Activated CD4-positive, alpha-beta T cell treated with anti-CD3 and anti-CD28 coated beads, Interleukin-2, amount 50 U/mL, for 4 hours (primary cell): ENCODE results near the gene CPT2.
"Not testable (repeated sequence)": the region's sequence is repeated elsewhere in the genome, so short reads cannot be mapped to it uniquely, and the experiment has no call there.

Source experiments
- DNase-seq, 2 experiments: peaks; one replicate each; pipeline ENCODE4 v3.0.0-alpha.2; 2020

Gene CPT2

DNA sequence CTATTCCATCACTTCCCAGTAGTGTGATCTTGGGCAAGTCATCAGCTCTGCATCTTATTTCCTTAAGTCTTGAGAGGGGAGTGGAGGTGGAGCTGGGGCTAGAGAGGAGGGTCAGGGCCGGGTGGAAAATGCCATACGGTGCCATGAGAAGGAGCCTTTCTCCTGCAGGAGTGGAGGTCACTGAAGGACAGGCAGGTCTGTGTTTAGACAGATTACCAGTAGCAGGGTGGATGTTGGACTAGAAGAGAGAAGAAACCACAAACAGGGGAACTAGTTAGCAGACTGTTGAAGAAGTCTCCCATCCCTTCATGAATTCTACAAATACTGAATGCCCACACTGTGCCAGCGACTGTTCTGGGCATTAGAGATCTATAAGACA is 13.9 kb upstream of the CPT2 start:
- no peak for DNase-seq

DNA sequence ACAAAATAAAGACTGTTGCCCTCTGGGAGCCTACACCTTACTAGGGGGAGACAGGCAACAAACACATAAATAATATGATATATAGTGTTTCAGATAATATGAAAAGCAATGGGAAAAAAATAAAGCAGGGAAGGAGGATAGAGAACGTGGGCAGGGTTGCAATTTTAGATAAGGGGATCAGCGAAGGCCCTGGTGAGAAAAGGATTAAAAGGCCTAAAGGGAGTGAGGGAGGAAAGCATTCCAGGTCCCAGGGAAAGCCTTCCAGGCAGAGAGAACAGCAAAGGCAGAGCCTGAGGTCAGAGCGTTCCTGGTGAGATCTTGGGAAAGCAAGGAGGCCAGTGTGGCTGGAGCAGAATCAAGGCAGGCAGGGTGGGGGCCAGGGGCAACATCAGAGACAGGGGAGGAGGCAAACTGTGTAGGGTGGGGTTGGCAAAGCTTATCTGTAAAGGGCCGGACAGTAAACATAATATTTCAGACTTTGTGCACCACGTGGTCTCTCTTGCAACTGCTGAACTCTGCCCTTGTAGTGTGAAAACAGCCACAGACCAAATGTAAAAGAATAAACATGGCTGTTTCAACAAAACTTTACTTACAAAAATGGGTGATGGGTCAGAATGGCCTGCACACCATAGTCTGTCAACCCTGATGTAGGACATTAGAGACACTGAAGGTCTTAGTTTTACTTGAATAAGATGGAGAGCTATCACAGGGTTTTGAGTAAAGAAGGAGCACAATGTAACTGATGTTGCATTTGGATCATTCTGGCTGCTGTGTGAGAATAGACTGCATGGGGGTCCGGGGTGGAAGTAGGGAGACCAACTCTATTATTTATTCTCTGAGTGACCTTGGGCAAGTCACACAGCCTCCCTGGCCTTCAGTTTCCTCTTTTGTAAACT is 13.3 kb upstream of the CPT2 start:
- DNase-seq, result no peak

DNA sequence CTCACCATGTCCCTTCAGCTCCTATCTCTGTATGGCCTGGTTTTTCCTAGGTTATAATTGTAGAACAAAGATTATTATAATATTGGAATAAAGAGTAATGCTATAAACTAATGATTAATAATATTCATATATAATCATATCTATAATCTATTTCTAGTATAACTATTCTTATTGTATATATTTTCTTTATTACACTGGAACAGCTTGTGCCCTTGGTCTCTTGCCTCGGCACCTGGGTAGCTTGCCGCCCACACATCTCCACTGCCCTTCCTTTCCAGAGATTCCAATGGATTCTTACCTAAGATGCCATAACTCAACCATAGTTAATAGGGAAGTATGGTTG is 10.7 kb upstream of the CPT2 start:
- not testable (repeated sequence) for DNase-seq

DNA sequence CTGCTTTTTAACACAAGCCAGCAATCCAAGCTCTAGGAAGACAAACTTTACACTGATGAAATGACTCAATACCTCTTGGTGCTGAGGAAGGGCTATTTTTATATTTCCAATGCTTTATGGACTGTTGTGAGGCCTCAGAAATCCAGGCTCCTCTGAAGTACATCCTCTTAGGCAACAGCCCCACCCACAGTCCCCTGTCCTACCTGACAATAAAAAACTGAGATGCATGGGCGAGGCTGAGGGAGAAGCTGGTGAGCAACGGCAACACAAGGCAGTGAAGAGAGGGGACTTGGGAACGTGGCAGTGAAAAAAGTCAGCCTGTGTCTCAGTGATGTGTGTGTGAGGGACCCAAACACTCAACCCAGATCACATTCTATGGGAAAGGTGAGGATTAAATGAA is 10.1 kb upstream of the CPT2 start:
- no peak for DNase-seq

DNA sequence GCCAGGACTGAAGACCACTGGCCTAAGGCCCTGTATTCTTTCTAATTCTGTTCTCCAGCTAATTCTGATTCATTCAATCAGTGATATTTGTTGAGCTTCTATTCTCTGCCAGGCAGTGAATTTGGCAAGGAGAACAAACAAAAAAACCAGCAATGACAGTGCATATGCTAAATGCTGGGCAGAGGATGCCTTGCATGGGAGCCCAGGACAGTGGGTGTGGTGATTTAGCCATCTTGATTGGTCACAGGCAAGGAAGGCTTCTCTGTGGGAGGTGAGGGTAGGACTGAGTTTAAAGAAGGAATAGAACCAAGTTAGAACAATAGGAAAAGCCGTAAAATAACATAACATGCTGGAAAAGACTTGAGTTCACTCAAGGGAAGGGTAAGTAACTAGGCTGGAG is 9.2 kb upstream of the CPT2 start:
- DNase-seq, result no peak

DNA sequence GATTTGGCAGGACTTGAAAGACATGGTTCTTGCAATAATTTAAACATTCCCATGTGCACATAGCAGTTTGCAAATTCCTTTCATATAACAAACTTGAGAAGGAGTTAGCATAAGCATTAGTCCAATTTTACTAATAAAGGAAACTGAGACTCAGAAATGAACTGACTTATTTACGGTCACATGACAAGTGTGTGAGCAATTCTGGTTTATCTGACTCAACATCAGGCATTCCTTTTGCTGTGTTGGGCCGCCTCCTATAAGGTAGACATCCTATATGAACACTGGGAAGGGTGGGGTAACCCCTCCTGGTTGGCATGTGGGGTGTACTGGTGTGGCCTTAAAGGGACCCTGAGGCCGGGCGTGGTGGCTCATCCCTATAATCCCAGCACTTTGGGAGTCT is 8.5 kb upstream of the CPT2 start:
- no peak for DNase-seq

DNA sequence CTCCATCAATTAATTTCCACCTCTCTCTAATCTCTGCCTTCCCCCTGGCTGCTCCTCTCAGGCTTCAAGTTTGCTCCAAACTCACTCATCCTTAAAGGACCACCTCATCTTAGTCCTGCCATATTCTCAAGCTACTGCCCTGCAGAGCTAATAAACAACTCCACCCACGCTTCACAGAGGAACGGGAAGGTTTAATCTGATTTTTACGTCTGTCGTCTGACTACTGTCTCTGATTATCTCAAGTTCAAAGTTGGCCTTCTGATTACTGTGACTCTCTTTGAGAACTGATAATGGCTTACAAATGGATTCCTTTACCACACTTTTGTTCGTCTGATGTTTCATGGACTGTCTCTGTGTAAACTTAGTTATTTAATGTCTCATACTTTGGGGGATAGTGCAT is 7.6 kb upstream of the CPT2 start:
- no peak for DNase-seq

DNA sequence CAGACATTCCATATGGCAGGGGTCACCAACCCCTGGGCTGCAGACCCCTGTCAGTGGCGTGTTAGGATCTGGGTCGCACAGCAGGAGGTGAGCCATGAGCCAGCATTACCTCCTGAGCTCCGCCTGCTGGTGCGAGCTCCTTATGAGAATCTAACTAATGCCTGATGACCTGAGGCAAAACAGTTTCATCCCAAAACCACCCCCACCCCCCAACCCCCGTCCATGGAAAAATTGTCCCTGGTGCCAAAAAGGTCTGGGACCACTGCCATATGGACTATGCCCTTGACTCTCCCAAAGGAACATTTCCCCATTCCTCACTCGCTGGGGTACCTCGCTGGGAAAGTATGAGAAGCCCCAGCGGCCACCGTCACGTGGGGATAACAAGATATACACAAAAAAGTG is 6.4 kb upstream of the CPT2 start:
- no peak for DNase-seq

DNA sequence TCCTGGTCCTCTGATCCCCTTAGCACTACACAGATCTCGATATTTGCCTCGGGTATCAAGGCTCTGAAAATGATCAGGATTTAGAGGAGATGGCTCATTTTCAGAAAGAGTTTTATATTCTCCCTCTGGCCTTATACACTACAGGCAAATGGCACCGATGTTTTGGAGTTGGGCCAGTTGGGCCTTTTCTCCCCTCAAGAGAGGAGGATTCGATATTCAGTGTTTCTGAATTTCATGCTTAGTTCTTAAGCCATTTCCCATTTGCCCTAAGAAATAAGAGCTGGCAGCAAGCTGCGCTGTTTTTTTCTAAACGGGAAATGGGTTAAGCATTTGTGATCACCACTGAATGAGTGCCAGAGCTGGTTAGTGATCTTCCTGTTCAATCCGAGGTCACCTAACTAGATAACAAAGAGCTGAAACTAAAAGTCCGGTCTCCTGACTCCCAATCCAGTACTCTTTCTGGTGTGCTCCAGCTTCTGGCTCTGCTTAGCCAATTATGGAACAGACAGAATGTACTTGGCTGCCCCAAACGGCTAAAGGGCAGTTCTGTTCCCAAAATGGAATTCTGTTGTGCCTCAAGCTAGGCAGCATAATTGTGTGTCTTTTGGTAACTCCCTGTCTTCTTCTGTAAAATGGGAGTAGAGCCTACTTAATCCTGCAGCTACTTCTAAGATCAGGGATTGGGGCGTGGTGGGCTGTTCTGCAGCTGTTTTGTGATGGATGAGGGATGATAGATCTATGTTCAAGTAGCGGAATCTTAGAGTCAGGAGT is 1.2 kb upstream of the CPT2 start:
- no peak for DNase-seq

DNA sequence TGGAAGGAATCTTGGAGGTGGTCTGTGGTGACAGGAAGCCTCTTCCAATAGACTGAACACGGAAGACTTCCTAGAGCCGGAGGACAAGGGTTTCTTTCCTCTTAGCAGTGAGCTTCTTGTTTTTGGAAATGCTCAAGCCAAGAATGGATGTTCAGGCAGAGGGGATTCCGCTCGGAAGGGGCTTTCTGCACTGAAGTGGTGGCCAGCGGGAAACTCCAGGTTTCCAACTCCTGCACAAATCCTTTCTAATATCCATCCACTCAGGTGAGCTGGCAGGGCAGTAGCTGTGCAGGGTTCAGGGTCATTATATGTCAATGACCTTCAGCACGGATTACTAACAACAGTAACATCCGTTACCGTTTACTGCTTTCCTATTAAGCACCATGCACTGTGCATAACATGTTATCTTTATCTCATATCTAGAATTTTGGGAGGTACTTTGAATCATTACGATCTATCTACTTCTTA is 573 bp upstream of the CPT2 start:
- DNase-seq, result no peak

DNA sequence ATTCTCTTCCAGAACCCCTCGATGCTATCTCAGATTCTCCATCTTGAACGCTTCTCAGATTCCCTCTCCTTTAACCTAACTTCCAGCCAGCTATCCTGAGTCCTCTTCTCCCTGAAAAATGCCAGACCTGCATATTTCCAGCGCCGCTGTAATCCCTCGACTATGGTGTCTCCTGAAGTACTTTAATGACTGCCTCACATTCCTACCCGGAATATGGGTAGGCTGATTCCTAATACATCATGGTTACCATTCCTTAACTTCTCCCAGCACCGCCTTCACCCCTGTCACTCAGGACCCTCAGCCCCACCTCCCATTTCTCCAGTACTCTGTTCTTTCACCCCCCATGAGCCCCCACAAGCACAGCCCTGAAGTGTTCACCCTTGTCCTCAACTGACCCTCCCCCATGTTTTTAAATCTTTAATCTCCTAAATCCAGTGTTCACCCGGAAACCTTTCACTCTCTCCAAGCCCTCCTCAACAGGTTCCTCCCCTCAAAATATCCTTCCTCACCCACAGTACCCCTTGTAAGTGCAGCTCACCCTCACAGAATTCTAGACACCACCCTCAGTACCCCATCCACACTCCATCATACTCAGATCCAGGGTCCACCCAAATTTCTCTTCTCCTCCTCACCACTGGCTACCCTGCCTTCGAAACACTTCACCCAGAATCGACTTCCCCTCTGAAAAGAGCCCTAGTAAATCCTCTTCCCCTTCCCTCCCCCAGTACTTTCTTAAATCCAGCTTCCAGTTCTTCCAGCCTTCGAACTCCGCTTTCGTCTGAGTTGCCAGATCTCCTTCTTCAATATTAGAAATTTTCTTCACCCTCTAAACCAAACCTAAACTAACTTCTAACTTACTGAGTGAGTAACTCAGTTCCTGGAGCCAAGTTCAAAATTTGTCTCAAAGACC is 922 bp downstream of the CPT2 start:
- no peak for DNase-seq

DNA sequence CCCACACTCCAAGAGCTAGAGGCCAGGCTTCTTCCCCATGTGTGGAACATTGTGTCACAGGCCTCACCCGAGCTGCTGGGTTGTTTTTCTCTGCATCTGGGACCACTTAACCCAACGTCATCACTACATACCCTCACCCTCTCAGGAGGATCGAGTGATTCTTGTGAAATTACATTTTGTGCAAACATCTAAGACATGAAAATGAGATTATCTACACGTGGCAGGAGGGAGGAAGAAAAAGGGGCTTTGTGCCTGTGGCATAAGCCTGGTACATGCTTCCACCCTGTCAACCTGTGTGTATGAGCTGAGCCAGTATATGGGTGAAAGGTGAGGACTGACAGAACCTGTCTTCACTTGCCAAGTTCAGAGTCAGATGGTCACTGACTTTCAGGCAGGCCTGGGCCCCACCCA is 1.6 kb downstream of the CPT2 start:
- DNase-seq, result no peak

DNA sequence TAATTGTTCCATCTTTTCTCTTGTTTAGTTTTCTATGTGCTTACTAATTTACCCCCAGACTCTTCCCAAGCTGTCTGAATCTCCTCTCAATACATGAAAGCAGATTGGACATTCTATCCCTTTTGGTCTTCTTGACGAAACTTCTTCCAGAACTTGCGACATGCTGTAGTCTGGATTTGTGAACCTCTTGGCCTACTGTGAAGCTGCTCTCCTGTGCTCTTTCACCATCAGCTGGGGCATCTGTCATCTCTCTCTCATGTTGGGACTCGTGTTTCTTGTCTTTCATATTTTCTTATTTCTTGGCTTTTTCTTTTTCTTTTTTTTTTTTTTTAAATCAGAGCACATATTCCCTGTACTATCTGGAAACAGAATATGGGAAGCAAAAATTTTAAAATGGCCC is 6.8 kb downstream of the CPT2 start:
- DNase-seq, result no peak

DNA sequence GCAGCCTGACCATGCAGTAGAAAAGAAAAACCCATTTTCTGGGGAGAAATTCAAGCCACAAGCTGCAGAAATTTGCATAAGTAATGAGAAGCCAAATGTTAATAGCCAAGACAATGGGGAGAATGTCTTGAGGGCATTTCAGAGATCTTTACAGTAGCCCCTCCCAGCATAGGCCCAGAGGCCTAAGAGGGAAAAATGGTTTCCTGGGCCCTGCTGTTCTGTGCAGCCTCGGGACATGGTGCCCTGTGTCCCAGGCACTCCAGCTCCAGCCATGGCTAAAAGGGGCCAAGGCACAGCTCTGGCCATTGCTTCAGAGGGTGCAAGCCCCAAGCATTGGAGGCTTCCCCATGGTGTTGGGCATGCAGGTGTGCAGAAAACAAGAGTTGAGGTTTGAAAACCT is 8.9 kb downstream of the CPT2 start:
- not testable (repeated sequence) for DNase-seq

DNA sequence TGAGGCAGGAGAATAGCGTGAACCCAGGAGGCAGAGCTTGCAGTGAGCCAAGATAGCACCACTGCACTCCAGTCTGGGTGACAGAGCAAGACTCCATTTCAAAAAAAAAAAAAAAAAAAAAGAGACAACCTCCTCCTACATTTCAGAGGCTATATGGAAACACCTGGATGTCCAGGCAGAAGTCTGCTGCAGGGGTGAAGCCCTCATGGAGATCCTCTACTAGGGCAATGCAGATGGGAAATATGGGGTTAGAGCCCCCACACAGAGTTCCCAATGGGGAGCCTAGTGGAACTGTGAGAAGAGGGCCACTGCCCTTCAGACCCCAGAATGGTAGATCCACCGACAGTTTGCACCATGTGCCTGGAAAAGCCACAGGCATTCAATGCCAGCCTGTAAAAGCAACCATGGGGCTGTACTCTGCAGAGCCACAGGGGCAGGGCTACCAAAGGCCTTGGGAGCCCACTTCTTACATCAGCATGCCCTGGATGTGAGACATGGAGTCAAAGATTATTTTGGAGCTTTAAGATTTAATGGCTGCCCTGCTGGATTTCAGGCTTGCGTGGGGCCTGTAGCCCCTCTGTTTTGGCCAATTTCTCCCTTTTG is 9.6 kb downstream of the CPT2 start:
- DNase-seq, result not testable (repeated sequence)

DNA sequence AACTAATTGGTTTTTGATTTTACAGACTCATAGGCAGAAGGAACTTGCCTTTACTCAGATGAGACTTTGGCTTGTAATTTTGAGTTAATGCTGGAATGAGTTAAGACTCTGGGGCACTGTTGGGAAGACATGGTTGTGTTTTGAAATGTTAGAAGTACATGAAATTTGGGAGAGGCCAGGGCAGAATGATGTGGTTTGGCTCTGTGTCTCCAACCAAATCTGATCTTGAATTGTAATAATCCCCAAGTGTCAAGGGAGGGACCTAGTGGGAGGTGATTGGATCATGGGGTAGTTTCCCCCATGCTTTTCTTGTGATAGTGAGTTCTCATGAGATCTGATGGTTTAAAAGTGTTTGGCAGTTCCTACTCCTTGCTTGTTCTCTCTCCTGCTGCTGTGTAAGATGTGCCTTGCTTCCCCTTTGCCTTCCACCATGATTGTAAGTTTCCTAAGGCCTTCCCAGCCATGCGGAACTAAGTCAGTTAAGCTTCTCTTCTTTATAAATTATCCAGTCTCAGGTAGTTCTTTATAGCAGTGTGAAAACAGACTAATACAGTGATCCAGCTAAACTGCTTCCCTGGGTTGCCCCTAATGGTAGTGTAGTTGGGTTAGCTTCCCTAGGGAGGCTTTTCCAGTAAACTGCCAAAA is 10.2 kb downstream of the CPT2 start:
- no peak for DNase-seq

DNA sequence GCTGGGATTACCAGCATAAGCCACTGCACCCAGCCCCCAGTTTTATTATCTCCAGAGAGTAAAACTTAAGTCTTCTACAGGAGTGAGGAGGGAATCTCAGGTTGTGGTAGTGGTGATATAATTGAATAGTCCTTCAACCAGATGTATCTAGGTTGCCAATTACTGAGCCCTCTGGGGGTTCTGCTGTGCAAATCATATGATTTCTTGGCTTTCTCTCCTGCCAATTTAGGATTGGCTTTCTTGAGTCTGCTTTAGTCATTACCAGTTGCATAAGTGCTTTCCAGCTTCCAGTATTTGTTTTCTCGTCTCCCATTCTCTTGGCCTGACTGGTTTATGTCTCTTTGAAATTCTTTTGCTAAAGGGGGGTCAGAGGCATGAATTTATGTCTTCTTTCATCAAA is 11.1 kb downstream of the CPT2 start:
- DNase-seq, result no peak

DNA sequence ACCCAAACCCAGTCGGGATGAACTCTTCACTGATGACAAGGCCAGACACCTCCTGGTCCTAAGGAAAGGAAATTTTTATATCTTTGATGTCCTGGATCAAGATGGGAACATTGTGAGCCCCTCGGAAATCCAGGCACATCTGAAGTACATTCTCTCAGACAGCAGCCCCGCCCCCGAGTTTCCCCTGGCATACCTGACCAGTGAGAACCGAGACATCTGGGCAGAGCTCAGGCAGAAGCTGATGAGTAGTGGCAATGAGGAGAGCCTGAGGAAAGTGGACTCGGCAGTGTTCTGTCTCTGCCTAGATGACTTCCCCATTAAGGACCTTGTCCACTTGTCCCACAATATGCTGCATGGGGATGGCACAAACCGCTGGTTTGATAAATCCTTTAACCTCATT is 13.7 kb downstream of the CPT2 start:
- DNase-seq, result no peak

DNA sequence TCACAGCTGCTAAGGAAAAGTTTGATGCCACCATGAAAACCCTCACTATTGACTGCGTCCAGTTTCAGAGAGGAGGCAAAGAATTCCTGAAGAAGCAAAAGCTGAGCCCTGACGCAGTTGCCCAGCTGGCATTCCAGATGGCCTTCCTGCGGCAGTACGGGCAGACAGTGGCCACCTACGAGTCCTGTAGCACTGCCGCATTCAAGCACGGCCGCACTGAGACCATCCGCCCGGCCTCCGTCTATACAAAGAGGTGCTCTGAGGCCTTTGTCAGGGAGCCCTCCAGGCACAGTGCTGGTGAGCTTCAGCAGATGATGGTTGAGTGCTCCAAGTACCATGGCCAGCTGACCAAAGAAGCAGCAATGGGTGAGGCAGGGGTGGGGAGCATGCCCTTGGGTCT is 14.3 kb downstream of the CPT2 start:
- DNase-seq, result no peak

DNA sequence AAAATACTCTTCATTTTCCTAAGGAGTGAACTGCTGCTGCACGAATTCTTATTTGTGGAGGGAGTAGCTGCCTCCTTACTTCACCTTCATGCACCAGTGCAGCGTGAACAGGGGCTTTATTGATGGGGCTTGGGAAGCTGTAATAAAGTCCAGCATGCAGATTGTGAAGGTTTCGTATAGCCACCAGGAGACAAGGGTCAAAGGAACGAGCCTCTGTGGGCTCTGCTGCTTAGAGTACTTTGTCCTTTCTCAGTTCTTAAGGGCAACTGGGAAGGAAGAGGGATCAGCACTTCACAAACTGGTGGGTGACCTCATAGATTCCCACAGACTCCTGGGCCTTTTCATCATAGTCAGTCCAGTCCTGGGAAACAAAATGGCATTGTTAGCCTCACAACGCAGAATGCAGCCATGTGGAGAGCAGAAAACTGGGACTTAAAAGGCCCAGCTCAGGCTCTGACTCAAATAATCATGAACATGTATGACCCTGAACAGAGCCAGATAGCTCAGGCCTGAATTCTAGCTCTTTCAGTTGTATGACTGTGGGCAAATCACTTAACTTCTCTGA is 17.8 kb downstream of the CPT2 start:
- DNase-seq, result no peak

DNA sequence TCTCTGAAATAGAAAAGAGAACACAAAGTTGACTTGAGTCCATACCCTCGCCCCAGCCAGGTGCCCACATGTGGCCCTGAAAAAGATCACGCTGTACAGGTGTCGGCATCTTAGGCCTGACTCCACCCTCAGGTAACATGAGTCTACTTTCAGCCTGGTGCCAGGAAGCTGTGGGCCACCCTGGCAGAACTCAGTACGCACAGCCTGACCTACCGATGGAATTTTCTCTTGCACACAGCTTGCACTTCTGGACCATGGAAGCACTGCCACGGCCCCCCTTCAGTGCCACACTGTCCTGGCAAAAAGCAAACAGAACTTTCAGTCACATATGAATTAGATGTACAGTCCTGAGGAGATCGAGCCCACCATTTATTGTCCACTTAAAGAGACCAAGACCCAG is 21.6 kb downstream of the CPT2 start:
- no peak for DNase-seq

DNA sequence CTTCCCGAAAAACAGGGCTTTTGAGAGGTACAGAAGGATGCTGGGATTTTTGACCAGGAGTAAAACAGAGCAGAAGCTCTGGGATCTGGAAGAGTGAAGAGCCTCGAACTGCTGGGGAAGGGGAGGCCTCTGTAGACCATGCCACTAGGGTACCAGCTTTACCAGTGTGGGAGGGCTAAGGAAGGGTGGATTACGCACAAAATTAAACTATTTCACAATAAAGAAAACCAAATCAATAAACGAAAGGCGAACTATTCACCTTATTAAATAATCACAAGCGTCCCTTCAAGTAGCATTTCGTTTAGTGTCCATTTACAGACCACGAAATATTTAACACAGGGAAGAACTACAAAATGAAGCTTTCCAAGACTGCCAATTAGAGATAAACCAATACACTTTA is 23.1 kb downstream of the CPT2 start:
- no peak for DNase-seq
